ENCODE results near the gene ANKRD7.
"Not testable (repeated sequence)": the region's sequence is repeated elsewhere in the genome, so short reads cannot be mapped to it uniquely, and the experiment has no call there.

ANKRD7 gene

GRCh38 chr7:118239014-118239413 lies 14.5 kb downstream of the ANKRD7 start:
- DNase-seq, result no peak

- not testable (repeated sequence) for DNase-seq
Observed at GRCh38 chr7:118240320-118240719, 15.8 kb downstream of the ANKRD7 start.

- DNase-seq, result no peak
Observed at GRCh38 chr7:118243695-118244094, 19.2 kb downstream of the ANKRD7 start.

GRCh38 chr7:118245267-118246040 lies 20.9 kb downstream of the ANKRD7 start:
- no peak for DNase-seq

GRCh38 chr7:118250860-118251494 lies 26.5 kb downstream of the ANKRD7 start:
- DNase-seq, result no peak

- DNase-seq, result no peak
Observed at GRCh38 chr7:118252087-118252486, 27.6 kb downstream of the ANKRD7 start.

GRCh38 chr7:118259115-118259514 lies 34.6 kb downstream of the ANKRD7 start:
- peak; percentile 4 to 7 for DNase-seq

- DNase-seq, result no peak
Observed at GRCh38 chr7:118264836-118265235, 40.3 kb downstream of the ANKRD7 start.

- DNase-seq, result peak; percentile 11 to 74
Observed at GRCh38 chr7:118280319-118281012, 56.0 kb downstream of the ANKRD7 start.

GRCh38 chr7:118281196-118281595 lies 56.7 kb downstream of the ANKRD7 start:
- DNase-seq, result peak in 1 of 2 experiments; percentile 20

GRCh38 chr7:118285358-118285757 lies 60.9 kb downstream of the ANKRD7 start:
- no peak for DNase-seq

GRCh38 chr7:118286131-118286530 lies 61.6 kb downstream of the ANKRD7 start:
- DNase-seq, result no peak

- DNase-seq, result no peak
Observed at GRCh38 chr7:118288098-118288497, 63.6 kb downstream of the ANKRD7 start.

GRCh38 chr7:118289476-118289875 lies 65.0 kb downstream of the ANKRD7 start:
- no peak for DNase-seq

All from NCI-H2081 (cell line).